Activated CD8-positive, alpha-beta memory T cell treated with anti-CD3 and anti-CD28 coated beads for 48 hours (primary cell): ENCODE results near the gene JMJD1C.
"Not testable (repeated sequence)": the region's sequence is repeated elsewhere in the genome, so short reads cannot be mapped to it uniquely, and the experiment has no call there.

Experiments used
- DNase-seq, 3 experiments: peaks; one replicate each; pipeline ENCODE4 v3.0.0-alpha.2; 2020; ENCODE audit warnings: low read depth in 2 of 3, low spot score in 2 of 3

The JMJD1C gene

GRCh38 chr10:63410633-63411032 lies 55.1 kb downstream of the JMJD1C start:
- DNase-seq: no peak

- DNase-seq: no peak
These were observed 56.2 kb downstream of the JMJD1C start for GRCh38 chr10:63409465-63410027.

- no peak for DNase-seq
These were observed 58.6 kb downstream of the JMJD1C start for GRCh38 chr10:63407136-63407662.

GRCh38 chr10:63396133-63396761 lies 69.5 kb downstream of the JMJD1C start:
- DNase-seq: no peak

- no peak for DNase-seq
These were observed 72.7 kb downstream of the JMJD1C start for GRCh38 chr10:63393050-63393449.

- DNase-seq: no peak
These were observed 73.6 kb downstream of the JMJD1C start for GRCh38 chr10:63392224-63392623.

- DNase-seq: no peak
These were observed 74.0 kb downstream of the JMJD1C start for GRCh38 chr10:63391812-63392211.

GRCh38 chr10:63390521-63390920 lies 75.3 kb downstream of the JMJD1C start:
- DNase-seq: no peak

GRCh38 chr10:63388421-63389031 lies 77.3 kb downstream of the JMJD1C start:
- no peak for DNase-seq

- no peak for DNase-seq
These were observed 80.5 kb downstream of the JMJD1C start for GRCh38 chr10:63385254-63385653.

GRCh38 chr10:63384675-63385074 lies 81.1 kb downstream of the JMJD1C start:
- DNase-seq: no peak

GRCh38 chr10:63384001-63384400 lies 81.8 kb downstream of the JMJD1C start:
- DNase-seq: no peak

GRCh38 chr10:63383141-63383540 lies 82.6 kb downstream of the JMJD1C start:
- DNase-seq: no peak

- no peak for DNase-seq
These were observed 83.7 kb downstream of the JMJD1C start for GRCh38 chr10:63382066-63382465.

GRCh38 chr10:63377305-63377661 lies 88.5 kb downstream of the JMJD1C start:
- DNase-seq: not testable (repeated sequence)

- DNase-seq: no peak
These were observed 89.0 kb downstream of the JMJD1C start for GRCh38 chr10:63376560-63377304.

GRCh38 chr10:63375859-63376258 lies 89.9 kb downstream of the JMJD1C start:
- DNase-seq: no peak

GRCh38 chr10:63375458-63375857 lies 90.3 kb downstream of the JMJD1C start:
- DNase-seq: no peak

GRCh38 chr10:63374991-63375390 lies 90.8 kb downstream of the JMJD1C start:
- no peak for DNase-seq

GRCh38 chr10:63373176-63373575 lies 92.6 kb downstream of the JMJD1C start:
- DNase-seq: no peak

- DNase-seq: no peak
These were observed 96.1 kb downstream of the JMJD1C start for GRCh38 chr10:63369711-63370110.

GRCh38 chr10:63368365-63368764 lies 97.4 kb downstream of the JMJD1C start:
- DNase-seq: no peak
